Urinary bladder (tissue), 4 donors: ENCODE measurements around the gene SP6. TPM values are rescaled to one million over a fixed set of nuclear protein-coding genes. Genes with fewer than 3 reads are reported as not detected.

Experiments
- DNase-seq: peaks from one replicate; pipeline ENCODE4 v3.0.0-alpha.2; 2015; ENCODE audit errors: extremely low spot score
- H3K27ac ChIP-seq: one replicate; pipeline ENCODE4 v1.5.1; 2013; ENCODE audit warnings: low read depth, mild to moderate bottlenecking, moderate library complexity
- H3K36me3 ChIP-seq: one replicate; pipeline ENCODE4 v1.6.1; 2013; ENCODE audit warnings: mild to moderate bottlenecking, moderate library complexity; ENCODE audit not compliant: insufficient read depth
- H3K4me1 ChIP-seq: one replicate; pipeline ENCODE4 v1.6.1; 2013; ENCODE audit warnings: mild to moderate bottlenecking, moderate library complexity; ENCODE audit not compliant: insufficient read depth
- H3K4me3 ChIP-seq: one replicate; pipeline ENCODE4 v1.5.1; 2013; ENCODE audit warnings: low read depth, low read length
- WGBS: extraction: QIAGEN DNeasy Blood & Tissue Kit; methylation state at CpG from one replicate; pipeline ENCODE4 v1.1.7; 2013; 5-methylcytosine and 5-hydroxymethylcytosine counted together
- polyA plus RNA-seq: library from polyadenylated mRNA; stranded (reverse); fragments of 200-250 nt; gene quantifications from one replicate; pipeline ENCODE4 v1.2.3, GENCODE V29; 2013
- total RNA-seq: library from RNA; depleted of rRNA; stranded (reverse); fragments of >200 nt; gene quantifications from one replicate; pipeline ENCODE4 v1.2.3, GENCODE V29; 2014
- donor health status: healthy with polysubstance abuse.
- donor health status: healthy.

SP6 gene
- total RNA-seq (2.2 TPM), polyA plus RNA-seq (2.3 TPM)

GRCh38 chr17:47850692-47851573 is at the start of gene SP6:
SP6 (minus strand) TSS chr17:47851163; CDS start chr17:47848429, 2,734 bp downstream.
- 4% methylated on average over 71 of the region's 71 CpGs for WGBS
- H3K36me3 ChIP-seq, result no peaks in the 10 kb centered on the region
- no peak for DNase-seq
- H3K4me3 ChIP-seq, result peak within 1 kb of the TSS; percentile 34
- H3K27ac ChIP-seq, result no peak within 1 kb of the TSS
- H3K4me1 ChIP-seq, result no peaks in the 10 kb centered on the region

- Histone ChIP-seq H3K36me3 (no peaks in the 10 kb centered on the region), H3K27ac (no peak overlapping the region), H3K4me3 (no peak overlapping the region), H3K4me1 (no peaks in the 10 kb centered on the region)
- DNase-seq, result no peak
- WGBS, result 82% methylated on average over 5 of the region's 5 CpGs
These were observed 48.7 kb upstream of the SP6 start for GRCh38 chr17:47899643-47900042.

- Histone ChIP-seq H3K27ac (no peak overlapping the region), H3K36me3 (no peaks in the 10 kb centered on the region), H3K4me3 (no peak overlapping the region), H3K4me1 (no peaks in the 10 kb centered on the region)
- no peak for DNase-seq
These were observed 47.3 kb upstream of the SP6 start for GRCh38 chr17:47898241-47898640.

- no peaks in the 10 kb centered on the region for H3K4me1 ChIP-seq
- no peaks in the 10 kb centered on the region for H3K36me3 ChIP-seq
- WGBS, result 77% methylated on average over 5 of the region's 5 CpGs
- no peak overlapping the region for H3K4me3 ChIP-seq
- no peak overlapping the region for H3K27ac ChIP-seq
- no peak for DNase-seq
These were observed 46.6 kb upstream of the SP6 start for GRCh38 chr17:47897561-47897960.

- Histone ChIP-seq H3K36me3 (no peaks in the 10 kb centered on the region), H3K27ac (peak overlapping the region; percentile 82), H3K4me1 (no peaks in the 10 kb centered on the region), H3K4me3 (peak overlapping the region; percentile 74)
- 2% methylated on average over 22 of the region's 22 CpGs for WGBS
- no peak for DNase-seq
These were observed 45.9 kb upstream of the SP6 start for GRCh38 chr17:47896672-47897490.

GRCh38 chr17:47895856-47896671 is 45.1 kb upstream of the SP6 start, which contains the start of gene SP2:
SP2 (plus strand) TSS chr17:47896236; CDS start chr17:47896287, 51 bp downstream.
- peak; percentile 100 for DNase-seq
- peak within 1 kb of the TSS; percentile 74 for H3K4me3 ChIP-seq
- H3K27ac ChIP-seq, result peak within 1 kb of the TSS; percentile 100
- no peaks in the 10 kb centered on the region for H3K36me3 ChIP-seq
- no peaks in the 10 kb centered on the region for H3K4me1 ChIP-seq
- under 1% methylated on average over 70 of the region's 70 CpGs for WGBS

GRCh38 chr17:47895347-47895855 is 44.4 kb upstream of the SP6 start:
- no peak for DNase-seq
- H3K4me1 ChIP-seq, result no peaks in the 10 kb centered on the region

GRCh38 chr17:47894498-47895346 is 43.8 kb upstream of the SP6 start:
- WGBS, result 30% methylated on average over 11 of the region's 11 CpGs
- H3K27ac ChIP-seq, result peak overlapping the region; percentile 84
- no peaks in the 10 kb centered on the region for H3K4me1 ChIP-seq
- DNase-seq, result no peak
- peak overlapping the region; percentile 56 for H3K4me3 ChIP-seq
- H3K36me3 ChIP-seq, result no peaks in the 10 kb centered on the region

More at GRCh38 chr17:47895347-47895855, 44.4 kb upstream of the SP6 start:
- Histone ChIP-seq H3K4me3 (peak overlapping the region; percentile 56), H3K36me3 (no peaks in the 10 kb centered on the region), H3K27ac (peak overlapping the region; percentile 84)
- WGBS, result under 1% methylated on average over 25 of the region's 25 CpGs

- Histone ChIP-seq H3K4me3 (no peak overlapping the region), H3K4me1 (no peaks in the 10 kb centered on the region), H3K36me3 (no peaks in the 10 kb centered on the region), H3K27ac (no peak overlapping the region)
- 80% methylated on average over 4 of the region's 4 CpGs for WGBS
- DNase-seq, result no peak
These were observed 40.7 kb upstream of the SP6 start for GRCh38 chr17:47891545-47892088.

GRCh38 chr17:47889734-47890529 is 39.0 kb upstream of the SP6 start:
- DNase-seq, result peak; percentile 55

GRCh38 chr17:47888293-47888692 is 37.3 kb upstream of the SP6 start:
- Histone ChIP-seq H3K27ac (no peak overlapping the region), H3K36me3 (no peaks in the 10 kb centered on the region), H3K4me1 (no peaks in the 10 kb centered on the region), H3K4me3 (no peak overlapping the region)
- no peak for DNase-seq
- 69% methylated on average over 6 of the region's 6 CpGs for WGBS

More at GRCh38 chr17:47889734-47890529, 39.0 kb upstream of the SP6 start:
- no peaks in the 10 kb centered on the region for H3K4me1 ChIP-seq
- H3K4me3 ChIP-seq, result no peak overlapping the region
- no peak overlapping the region for H3K27ac ChIP-seq
- H3K36me3 ChIP-seq, result no peaks in the 10 kb centered on the region
- WGBS, result 40% methylated on average over 11 of the region's 11 CpGs
